ENCODE measurements around the gene NTMT2.
"Not testable (repeated sequence)": the region's sequence is repeated elsewhere in the genome, so short reads cannot be mapped to it uniquely, and the experiment has no call there.

NTMT2 gene

GRCh38 chr1:170145770-170146676 is at the start of gene NTMT2:
Gene NTMT2, plus strand, starts transcription at chr1:170145959. Its CDS starts 149 bp downstream, at chr1:170146108.
- DNase-seq = peak; percentile 50

DNA sequence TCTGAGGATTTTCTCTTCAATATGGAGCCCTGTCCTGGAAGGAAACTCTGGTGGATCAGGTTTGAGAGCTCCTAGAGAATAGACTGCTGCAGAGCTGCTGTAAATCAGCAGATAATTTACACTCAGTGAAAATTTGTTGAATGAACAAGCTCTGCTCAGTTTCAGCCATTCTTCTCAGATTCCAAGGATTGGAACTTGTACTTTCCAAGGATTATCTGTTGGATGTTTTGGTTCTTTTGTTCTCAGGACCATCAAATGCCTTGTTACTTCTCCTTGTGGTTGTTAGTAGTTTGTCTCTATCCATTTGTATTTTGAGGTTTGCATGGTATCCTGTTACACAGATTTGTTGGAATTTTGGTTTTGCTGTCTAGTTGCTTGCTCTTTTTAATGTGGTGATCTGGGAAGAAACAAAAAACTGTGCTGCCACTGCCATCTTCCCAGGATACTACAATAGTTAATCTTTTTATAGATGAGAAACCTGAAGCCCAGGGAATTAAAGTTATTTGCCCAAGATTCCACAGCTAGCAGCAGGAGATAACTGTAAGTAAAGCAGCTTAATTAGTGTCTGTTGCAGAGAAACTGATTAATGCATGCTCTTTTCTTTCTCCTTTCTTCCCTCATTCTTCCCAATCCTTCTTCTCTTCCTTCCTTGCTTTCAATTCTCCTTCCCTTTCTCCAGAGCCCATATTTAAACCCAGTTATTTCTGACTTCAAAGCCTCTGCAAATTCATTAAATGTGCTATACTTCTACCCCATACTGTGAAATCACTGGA is 49.6 kb upstream of the NTMT2 start:
- DNase-seq = no peak

DNA sequence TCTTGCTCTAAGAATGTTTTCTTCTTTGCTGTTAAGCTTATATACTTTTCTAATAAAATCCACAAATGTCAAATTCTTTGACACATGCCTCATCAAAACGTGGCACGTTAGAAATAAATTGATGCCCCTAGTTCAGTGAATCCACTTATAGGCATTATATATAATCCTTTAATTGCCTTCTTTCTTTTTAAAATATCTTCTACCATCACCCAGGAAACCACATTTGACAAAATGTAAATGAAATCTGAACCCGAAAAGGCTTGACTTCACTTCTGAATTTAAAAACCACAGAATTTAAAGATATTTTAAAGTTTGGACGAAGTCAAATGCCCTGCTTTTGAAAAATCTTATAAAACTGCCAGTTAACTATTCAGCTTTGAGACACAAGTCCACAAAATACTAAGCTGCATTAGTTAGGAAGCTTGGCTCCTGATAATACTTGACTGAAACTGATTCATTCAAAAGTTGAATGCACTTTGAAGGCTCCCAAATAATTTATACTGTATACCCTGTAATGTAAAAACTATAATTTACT is 48.9 kb upstream of the NTMT2 start:
- DNase-seq = no peak

DNA sequence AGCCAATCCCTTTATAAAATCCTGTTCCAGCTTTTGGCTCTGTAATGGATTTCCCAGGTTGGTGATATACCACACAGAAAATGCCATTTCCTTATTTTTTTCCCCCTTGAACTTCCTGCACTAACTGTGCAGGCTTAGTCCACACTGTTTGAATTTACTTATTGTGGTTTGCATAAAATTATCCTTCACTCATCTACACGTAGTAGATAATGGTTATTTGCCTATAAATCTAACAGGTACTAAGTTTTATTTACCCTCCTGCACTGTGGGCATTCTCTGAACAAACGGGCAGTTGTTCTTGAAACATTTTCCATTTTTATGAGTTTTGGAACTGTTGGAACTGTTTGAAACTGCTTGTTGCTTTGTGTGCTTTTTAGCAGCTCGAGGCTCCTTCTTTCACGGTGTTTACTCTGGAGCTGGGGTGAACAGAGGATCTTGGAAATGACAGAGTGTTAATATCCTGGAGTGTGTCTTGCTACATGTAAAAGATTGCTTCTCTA is 48.3 kb upstream of the NTMT2 start:
- no peak for DNase-seq

DNA sequence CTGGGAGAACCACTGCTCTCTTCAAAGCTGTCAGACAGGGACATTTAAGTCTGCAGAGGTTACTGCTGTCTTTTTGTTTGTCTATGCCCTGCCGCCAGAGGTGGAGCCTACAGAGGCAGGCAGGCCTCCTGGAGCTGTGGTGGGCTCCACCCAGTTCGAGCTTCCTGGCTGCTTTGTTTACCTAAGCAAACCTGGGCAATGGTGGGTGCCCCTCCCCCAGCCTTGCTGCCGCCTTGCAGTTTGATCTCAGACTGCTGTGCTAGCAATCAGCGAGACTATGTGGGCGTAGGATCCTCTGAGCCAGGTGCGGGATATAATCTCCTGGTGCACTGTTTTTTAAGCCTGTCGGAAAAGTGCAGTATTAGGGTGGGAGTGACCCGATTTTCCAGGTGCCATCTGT is 32.6 kb upstream of the NTMT2 start:
- DNase-seq = not testable (repeated sequence)

GRCh38 chr1:170114906-170115305 is 30.9 kb upstream of the NTMT2 start:
- DNase-seq = peak; percentile 52

DNA sequence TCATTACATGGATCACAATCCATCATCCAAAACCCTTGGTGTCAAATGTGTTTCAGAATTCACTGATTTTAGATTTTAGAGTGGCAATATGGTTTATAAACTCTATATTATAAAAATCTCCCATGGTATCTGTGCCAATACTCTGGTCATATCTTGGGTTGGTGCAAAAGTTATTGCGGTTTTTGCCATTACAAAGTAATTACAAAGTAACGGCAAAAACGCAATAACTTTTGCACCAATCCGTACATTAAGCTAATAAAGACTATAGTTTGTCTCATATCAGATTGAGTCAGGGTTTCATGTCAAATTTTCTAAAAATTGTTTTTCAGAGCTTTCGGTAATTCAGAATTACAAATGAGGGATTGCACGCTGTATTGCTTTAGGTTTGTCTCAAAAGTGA is 23.4 kb upstream of the NTMT2 start:
- DNase-seq = no peak

- DNase-seq = no peak
Measured at GRCh38 chr1:170125269-170125668, 20.5 kb upstream of the NTMT2 start.

DNA sequence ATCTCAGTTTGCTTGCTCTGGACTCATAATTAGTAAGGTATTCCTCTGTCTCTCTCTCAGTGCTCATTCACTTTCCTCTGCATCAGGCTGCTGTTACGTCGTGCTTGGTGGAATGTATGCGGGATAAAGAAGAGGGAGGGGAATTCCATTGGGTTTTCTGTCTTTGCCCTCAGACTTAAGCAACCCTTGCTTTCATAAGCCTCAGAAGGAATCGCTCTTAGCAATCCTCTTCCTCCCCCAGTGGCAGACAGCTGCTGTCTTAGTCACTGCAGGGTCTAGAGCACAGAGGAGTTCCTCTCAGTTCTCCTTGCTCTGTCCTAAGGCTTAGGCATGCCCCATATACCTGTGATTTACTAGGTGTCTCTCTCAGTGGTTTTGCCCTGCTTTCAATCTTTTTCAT is 19.1 kb upstream of the NTMT2 start:
- DNase-seq = peak; percentile 98

- no peak for DNase-seq
Measured at GRCh38 chr1:170131450-170131849, 14.3 kb upstream of the NTMT2 start.

GRCh38 chr1:170131984-170132383 is 13.8 kb upstream of the NTMT2 start:
- DNase-seq = no peak

- DNase-seq = peak; percentile 6
Measured at GRCh38 chr1:170133766-170134495, 11.8 kb upstream of the NTMT2 start.

DNA sequence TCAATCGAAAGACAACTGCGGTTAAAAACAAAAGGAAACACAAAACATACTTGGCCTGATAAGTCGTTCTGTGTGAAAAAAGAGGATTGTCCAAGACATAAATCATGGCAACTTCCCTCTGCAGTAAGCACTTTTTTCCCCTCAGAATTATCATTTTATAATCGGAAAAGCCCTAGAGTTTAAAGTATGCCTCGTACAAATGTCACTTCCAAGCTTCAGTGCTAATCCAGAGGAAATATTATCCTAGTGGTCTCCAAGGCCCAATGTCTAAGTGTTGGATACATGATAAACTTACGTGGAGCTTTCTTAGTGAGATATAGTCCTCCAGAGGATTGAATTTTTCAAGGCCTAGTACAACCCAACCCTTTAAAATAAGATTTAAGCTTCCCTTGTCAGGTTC is 11.2 kb upstream of the NTMT2 start:
- no peak for DNase-seq

DNA sequence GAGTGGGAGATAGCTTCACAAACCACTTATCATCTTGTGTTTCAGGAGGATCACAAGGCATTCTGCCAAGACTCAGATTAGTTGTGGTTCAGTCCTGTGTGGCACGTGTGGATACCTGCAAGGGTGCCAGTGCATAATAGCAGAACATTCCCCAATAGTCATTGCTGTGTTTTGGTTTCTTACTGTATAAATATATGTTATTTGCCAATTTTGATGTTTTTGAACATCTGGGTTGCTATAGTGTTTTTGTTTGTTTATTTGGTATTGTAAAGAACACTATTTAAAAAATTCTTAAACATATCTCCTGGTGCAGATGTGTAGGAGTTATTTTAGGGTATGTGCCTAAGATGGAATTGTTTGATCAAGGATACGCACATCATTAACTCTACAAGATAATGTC is 5.4 kb upstream of the NTMT2 start:
- no peak for DNase-seq

DNA sequence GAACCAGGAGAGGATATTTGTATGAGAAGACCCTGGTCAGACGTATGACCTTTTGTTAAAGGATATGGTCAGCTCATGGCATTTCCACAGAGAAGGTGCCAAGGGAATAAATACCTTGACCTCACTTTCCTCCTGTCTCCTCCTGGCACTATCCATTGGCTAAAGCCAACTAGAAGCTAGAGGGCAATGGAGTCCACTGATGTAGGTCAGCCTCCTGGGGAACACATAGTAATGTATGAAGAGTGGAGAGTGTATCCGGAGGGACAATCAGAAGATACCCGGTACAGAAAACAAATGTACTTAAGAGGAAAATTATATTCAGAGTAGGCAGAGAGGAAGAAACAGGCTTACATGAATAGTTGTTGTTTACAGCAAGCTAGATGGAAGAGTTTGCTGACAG is 698 bp upstream of the NTMT2 start:
- no peak for DNase-seq

- DNase-seq = no peak
Measured at GRCh38 chr1:170146720-170147263, 1.0 kb downstream of the NTMT2 start.

DNA sequence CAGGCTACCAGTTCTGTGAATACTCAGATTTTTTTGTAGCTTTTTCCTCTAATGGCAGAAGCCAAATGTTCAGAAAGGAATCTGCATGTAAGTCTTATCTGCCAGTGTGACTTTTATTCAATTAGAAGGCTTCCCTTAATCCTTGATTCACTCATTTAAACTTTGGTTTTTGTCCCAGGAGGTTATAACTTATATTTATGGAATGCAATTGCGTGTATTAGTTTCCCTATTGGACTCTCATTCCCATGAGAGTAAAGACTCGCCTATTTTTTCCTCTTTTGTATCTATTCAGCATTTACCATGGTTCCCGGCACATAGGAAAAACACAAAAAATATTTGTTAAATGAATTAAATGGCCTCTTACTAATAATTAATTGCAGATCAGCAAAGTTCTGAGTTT is 3.5 kb downstream of the NTMT2 start:
- peak; percentile 43 for DNase-seq

DNA sequence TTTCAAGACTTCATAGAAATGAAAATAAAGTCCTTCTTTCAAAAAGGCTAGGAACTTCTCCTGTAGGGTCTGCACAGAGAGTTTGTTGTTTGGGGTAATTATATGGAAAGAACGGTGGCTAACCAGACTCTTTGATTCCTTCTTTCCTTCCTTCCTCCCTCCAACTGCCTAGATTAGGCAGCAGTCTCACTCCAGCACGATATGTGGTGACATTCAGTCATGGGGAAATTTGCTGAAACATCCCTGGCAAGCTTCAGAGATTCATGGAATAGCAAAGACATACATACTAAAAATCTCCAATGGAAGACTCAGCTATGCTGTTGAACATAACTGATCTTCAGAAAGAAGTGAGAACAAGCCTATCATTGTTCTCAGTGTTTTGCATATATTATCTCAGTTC is 4.3 kb downstream of the NTMT2 start:
- DNase-seq = no peak

DNA sequence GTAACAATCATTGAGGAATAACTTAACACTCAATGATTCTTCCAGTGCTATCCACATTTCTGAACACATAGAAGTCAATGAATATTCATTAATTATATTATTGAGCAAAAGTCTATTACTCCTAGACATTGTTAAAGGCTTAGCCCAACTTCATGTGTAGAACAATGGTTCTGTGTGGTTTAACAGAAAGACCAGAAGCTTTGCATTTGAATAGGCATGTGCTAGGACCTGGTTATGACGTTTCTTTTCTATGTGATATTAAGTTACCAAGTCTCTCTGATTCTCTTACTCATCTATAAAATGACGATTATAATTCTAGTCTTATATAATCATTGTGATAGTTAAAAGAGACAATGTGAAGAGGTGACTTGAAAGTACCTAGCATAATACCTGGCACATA is 5.2 kb downstream of the NTMT2 start:
- DNase-seq = no peak

- no peak for DNase-seq
Measured at GRCh38 chr1:170153417-170153816, 7.7 kb downstream of the NTMT2 start.

DNA sequence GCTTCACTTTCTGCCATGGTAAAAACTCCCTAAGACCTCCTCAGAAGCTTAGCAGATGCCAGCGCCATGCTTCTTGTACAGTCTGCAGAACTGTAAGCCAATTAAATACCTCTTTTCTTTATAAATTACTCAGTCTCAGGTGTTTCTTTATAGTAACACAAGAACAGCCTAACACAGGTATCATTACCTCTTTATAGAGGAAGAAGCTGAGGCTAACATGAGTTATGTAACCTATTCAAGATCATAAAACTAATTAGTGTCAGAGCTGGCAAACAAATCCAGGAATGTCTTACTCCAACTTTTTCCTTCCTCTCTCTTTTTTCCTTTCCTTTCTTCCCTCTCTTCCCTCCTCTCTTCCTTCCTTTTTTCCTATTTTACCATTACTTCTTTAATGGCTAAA is 9.3 kb downstream of the NTMT2 start:
- no peak for DNase-seq

DNA sequence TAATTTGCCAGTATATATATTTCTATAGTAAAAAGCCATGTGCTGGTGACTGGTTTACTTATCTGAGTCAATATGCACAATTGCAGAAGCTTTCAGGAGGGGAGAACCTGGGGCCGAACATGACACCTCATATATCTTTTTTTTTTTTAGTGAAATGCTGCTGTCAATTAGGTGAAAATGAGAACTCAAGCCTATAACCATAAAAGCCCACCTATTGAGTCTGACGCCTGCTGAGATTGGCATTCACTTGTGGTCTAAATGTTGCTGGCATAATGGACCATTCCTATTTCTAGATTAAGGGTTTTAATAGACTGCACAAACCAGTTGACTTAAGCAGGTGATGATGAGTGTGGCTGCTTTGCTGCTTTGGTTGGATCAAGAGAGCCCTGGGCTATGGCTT is 10.8 kb downstream of the NTMT2 start:
- DNase-seq = no peak

DNA sequence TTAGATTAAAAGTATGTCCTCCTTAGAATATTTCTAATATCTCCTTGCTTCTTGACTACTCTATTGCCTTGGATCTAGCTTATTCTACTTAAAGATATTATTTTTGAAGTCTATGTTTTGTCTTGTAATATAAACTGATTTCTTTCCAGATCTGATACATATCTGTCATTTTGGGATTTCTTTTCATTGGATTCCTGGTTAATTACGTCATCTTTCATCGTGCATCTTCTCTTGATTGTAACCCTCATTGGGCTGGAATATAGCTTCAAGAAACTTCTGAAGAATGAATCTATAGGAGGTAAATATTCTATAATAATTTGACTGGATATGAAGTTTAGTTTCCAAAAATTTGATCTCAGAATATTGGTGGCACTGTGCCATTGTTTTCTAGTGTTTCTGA is 12.1 kb downstream of the NTMT2 start:
- DNase-seq = no peak
